Neural progenitor cell (in vitro differentiated cells): ENCODE measurements around the gene KRAS.

Source experiments
- CTCF ChIP-seq: fragments of 200-600 bp; sonication (generic); IDR thresholded peaks from 2 replicates; pipeline ENCODE4 v1.5.1; 2017; ENCODE audit warnings: antibody characterized with exemption, mild to moderate bottlenecking
- EZH2 ChIP-seq: fragments of 200-600 bp; sonication (generic); IDR thresholded peaks from 2 replicates; pipeline ENCODE4 v1.6.1; 2017; ENCODE audit warnings: antibody characterized with exemption, mild to moderate bottlenecking, moderate library complexity

- TF ChIP-seq CTCF (no peak), EZH2 (no peak)
Measured at GRCh38 chr12:25293653-25294052, 42.9 kb upstream of the KRAS start.
